ENCODE data around the gene CCDC196. TPM values are rescaled to one million over a fixed set of nuclear protein-coding genes. Genes with fewer than 3 reads are reported as not detected.

CCDC196 gene
- polyA plus RNA-seq, 2 of the 4 experiments (the other 2 are of a cell fraction) = not detected

GRCh38 chr14:66503532-66503931, 17.4 kb downstream of the CCDC196 start:
- no peak for DNase-seq (ENCODE audit: low read depth in 1 of 2, low spot score in 1 of 2)

GRCh38 chr14:66507181-66507721, 21.1 kb downstream of the CCDC196 start:
- H3K4me2 ChIP-seq = peak overlapping the region; percentile 87
- TF ChIP-seq USF2 (IDR thresholded peaks at IDR 0.05) (no peak), RARB (CRISPR knock-in tag; IDR thresholded peaks at IDR 0.05) (no peak), ESRRA (IDR thresholded peaks at IDR 0.05; ENCODE audit: borderline replicate concordance, low read length) (no peak), EHMT2 (IDR thresholded peaks at IDR 0.05; ENCODE audit: low read depth) (no peak), KDM1A (IDR thresholded peaks at IDR 0.05; ENCODE audit: low read depth) (no peak), SREBF2 (IDR thresholded peaks at IDR 0.05) (no peak), RNF2 (IDR thresholded peaks at IDR 0.05; ENCODE audit: borderline replicate concordance, low read depth) (0 out of 2 replicates have a peak, but pooled peaks have one; percentile 29)
- 5% methylated on average over 21 of the region's 23 CpGs for WGBS (ENCODE audit: missing lambda C conversion rate)
- peak overlapping the region; percentile 76 for H3K4me3 ChIP-seq
- H3K9me3 ChIP-seq = no peaks in the 10 kb centered on the region
- CTCF ChIA-PET = interaction anchor here (0.7 to 2.1 kb wide), 5 partner anchors 9 to 248 kb away, joined by 3 to 12 read pairs (median 4); no protein-coding TSS in a partner anchor
- H3K4me1 ChIP-seq = peaks cover 11% of the 10 kb centered on the region; the same call in 2 of the 3 replicates
- H3K27ac ChIP-seq = peak overlapping the region; percentile 76 to 94
- no peak for FAIRE-seq
- ATAC-seq = peak; percentile 42 to 58
- DNase-seq (ENCODE audit: low read depth in 1 of 2, low spot score in 1 of 2) = peak in 1 of 2 experiments; percentile 27
- POLR2A ChIA-PET = interaction anchor here (0.8 to 2.3 kb wide), 7 partner anchors 10 to 852 kb away, joined by 3 to 11 read pairs (median 6); partner anchors contain the start of genes ATP6V1D, EIF2S1 and PALS1

More at GRCh38 chr14:66503532-66503931, 17.4 kb downstream of the CCDC196 start:
- FAIRE-seq = no peak
- ChIA-PET POLR2A (no interaction called here), CTCF (no interaction called here)
- no peak overlapping the region for H3K27ac ChIP-seq
- H3K4me2 ChIP-seq = no peak overlapping the region
- no peak for ATAC-seq
- TF ChIP-seq MYC (IDR thresholded peaks at IDR 0.05; ENCODE audit: borderline replicate concordance, low read length) = no peak
- no peak for TF ChIP-seq MAFK (IDR thresholded peaks at IDR 0.05; ENCODE audit: partially characterized antibody)
- no peak for TF ChIP-seq NPAS2 (CRISPR knock-in tag; IDR thresholded peaks at IDR 0.05; ENCODE audit: borderline replicate concordance)
- no peak for TF ChIP-seq HOXA7 (CRISPR knock-in tag; IDR thresholded peaks at IDR 0.05)
- no peak for TF ChIP-seq HOXB13 (CRISPR knock-in tag; IDR thresholded peaks at IDR 0.05; ENCODE audit: low read depth)
- TF ChIP-seq ELK1 (IDR thresholded peaks at IDR 0.05; ENCODE audit: low read depth, low read length) = no peak
- TF ChIP-seq RNF2 (IDR thresholded peaks at IDR 0.05; ENCODE audit: borderline replicate concordance, low read depth) = no peak
- no peak overlapping the region for H3K4me3 ChIP-seq
- peaks cover 6% of the 10 kb centered on the region; the same call in 1 of the 3 replicates for H3K4me1 ChIP-seq
- WGBS (ENCODE audit: missing lambda C conversion rate) = 39% methylated on average over 1 of the region's 1 CpG
- H3K9me3 ChIP-seq = no peaks in the 10 kb centered on the region

- 2% methylated on average over 40 of the region's 91 CpGs for WGBS (ENCODE audit: missing lambda C conversion rate)
- peak within 1 kb of the TSS; percentile 76 for H3K4me3 ChIP-seq
- DNase-seq (ENCODE audit: low read depth in 1 of 2, low spot score in 1 of 2) (peak; percentile 87 to 98), ATAC-seq (peak; percentile 94 to 98), FAIRE-seq (peak; percentile 43)
- no peaks in the 10 kb centered on the region for H3K9me3 ChIP-seq
- H3K27ac ChIP-seq = peak within 1 kb of the TSS; percentile 76 to 94
- H3K4me2 ChIP-seq = peak within 1 kb of the TSS; percentile 95
- CTCF ChIA-PET = interaction anchor here (0.6 to 2.1 kb wide), 9 partner anchors 9 to 778 kb away, joined by 3 to 12 read pairs (median 3); no protein-coding TSS in a partner anchor
- POLR2A ChIA-PET = interaction anchor here (0.8 to 2.3 kb wide), 8 partner anchors 11 to 852 kb away, joined by 3 to 11 read pairs (median 6); partner anchors contain the start of genes ATP6V1D, EIF2S1 and PALS1
- peaks cover 11% of the 10 kb centered on the region; the same call in 2 of the 3 replicates for H3K4me1 ChIP-seq
- TF ChIP-seq NFE2L2 (conservative IDR thresholded peaks at IDR 0.05; ENCODE audit: low read length) (no peak), JUNB (IDR thresholded peaks at IDR 0.05) (no peak), ZC3H11A (IDR thresholded peaks at IDR 0.05) (no peak), HOXB13 (CRISPR knock-in tag; IDR thresholded peaks at IDR 0.05; ENCODE audit: low read depth) (no peak), CBX8 (IDR thresholded peaks at IDR 0.05) (no peak), BCL3 (IDR thresholded peaks at IDR 0.05) (no peak), PHF8 (IDR thresholded peaks at IDR 0.05; ENCODE audit: borderline replicate concordance, low read depth) (peak; percentile 75), ATOH8 (CRISPR knock-in tag; IDR thresholded peaks at IDR 0.05; ENCODE audit: low read depth) (no peak), RCOR1 (IDR thresholded peaks at IDR 0.05; ENCODE audit: low read depth, low read length) (no peak), MAZ (IDR thresholded peaks at IDR 0.05; ENCODE audit: borderline replicate concordance, low read depth, low read length) (no peak), ELK1 (IDR thresholded peaks at IDR 0.05; ENCODE audit: low read depth, low read length) (no peak), CHD4 (IDR thresholded peaks at IDR 0.05; ENCODE audit: borderline replicate concordance) (no peak), ESRRA (IDR thresholded peaks at IDR 0.05; ENCODE audit: borderline replicate concordance, low read length) (no peak), POLR2AphosphoS2 (conservative IDR thresholded peaks at IDR 0.05; ENCODE audit: low read length) (no peak), FOSL2 (IDR thresholded peaks at IDR 0.05) (no peak), FOSL2 (CRISPR knock-in tag; IDR thresholded peaks at IDR 0.05) (no peak)
Observed at GRCh38 chr14:66507722-66508546, 21.8 kb downstream of the CCDC196 start, which contains the start of gene GPHN. GPHN (plus strand) TSS chr14:66508147.
